Coronary artery (tissue), 2 donors: ENCODE data around the gene PREB.

ENCODE experiments used
- DNase-seq: peaks from one replicate; pipeline ENCODE4 v3.0.0-alpha.2; 2017; ENCODE audit warnings: low spot score
- H3K27ac ChIP-seq, 2 donors: fragments of 200-600 bp; sonication (generic); one replicate each; pipeline ENCODE4 v1.5.1; 2016 to 2019
- H3K4me3 ChIP-seq: fragments of 200-600 bp; sonication (generic); 2 replicates; pipeline ENCODE4 v1.5.1; 2016; ENCODE audit warnings: mild to moderate bottlenecking, moderate library complexity
- CTCF ChIP-seq: fragments of 200-600 bp; sonication (generic); IDR thresholded peaks from one replicate; pipeline ENCODE4 v1.5.1; 2019; ENCODE audit warnings: antibody characterized with exemption

PREB gene

GRCh38 chr2:27175330-27175729 lies 40.9 kb upstream of the PREB start:
- Histone ChIP-seq H3K27ac (peak overlapping the region in 1 of 2 donors; percentile 51), H3K4me3 (no peak overlapping the region)
- no peak for TF ChIP-seq CTCF
- no peak for DNase-seq

- no peak for TF ChIP-seq CTCF
- DNase-seq = no peak
- Histone ChIP-seq H3K27ac (peak overlapping the region in 1 of 2 donors; percentile 51), H3K4me3 (no peak overlapping the region)
These were observed 40.2 kb upstream of the PREB start for GRCh38 chr2:27174638-27175037.

GRCh38 chr2:27171351-27171848 lies 37.0 kb upstream of the PREB start:
- no peak for TF ChIP-seq CTCF
- H3K27ac ChIP-seq = no peak overlapping the region
- H3K4me3 ChIP-seq = no peak overlapping the region
- DNase-seq = no peak

GRCh38 chr2:27170581-27171337 lies 36.3 kb upstream of the PREB start:
- Histone ChIP-seq H3K4me3 (no peak overlapping the region), H3K27ac (no peak overlapping the region)
- TF ChIP-seq CTCF = no peak
- no peak for DNase-seq

GRCh38 chr2:27164960-27165763 lies 30.7 kb upstream of the PREB start:
- TF ChIP-seq CTCF = no peak
- no peak for DNase-seq
- Histone ChIP-seq H3K4me3 (no peak overlapping the region), H3K27ac (no peak overlapping the region)

GRCh38 chr2:27162151-27163121 lies 28.0 kb upstream of the PREB start:
- Histone ChIP-seq H3K27ac (no peak overlapping the region), H3K4me3 (no peak overlapping the region)
- no peak for DNase-seq
- no peak for TF ChIP-seq CTCF
